Lower lobe of right lung (tissue), 2 donors: ENCODE data around the gene OR6C4. TPM values are rescaled to one million over a fixed set of nuclear protein-coding genes. Genes with fewer than 3 reads are reported as not detected.
"Not testable (repeated sequence)": the region's sequence is repeated elsewhere in the genome, so short reads cannot be mapped to it uniquely, and the experiment has no call there.

Experiments
- ATAC-seq, 2 donors: fragments of 200-7000 bp; cut with Tn5 transposase; one replicate each; pipeline ENCODE4 v1.9.1; 2020 to 2022; ENCODE audit warnings: mild to moderate bottlenecking in 2 of 2, moderate library complexity in 2 of 2
- DNase-seq: peaks from one replicate; pipeline ENCODE4 v3.0.0-alpha.2; 2020
- H3K27ac ChIP-seq: fragments of 200-600 bp; one replicate; pipeline ENCODE4 v1.8.0; 2022
- H3K27me3 ChIP-seq: fragments of 200-600 bp; one replicate; pipeline ENCODE4 v1.8.0; 2022; ENCODE audit warnings: low read depth
- H3K36me3 ChIP-seq: fragments of 200-600 bp; one replicate; pipeline ENCODE4 v1.8.0; 2022; ENCODE audit warnings: mild to moderate bottlenecking
- H3K4me1 ChIP-seq: fragments of 200-600 bp; one replicate; pipeline ENCODE4 v1.8.0; 2022
- H3K4me3 ChIP-seq: fragments of 200-600 bp; one replicate; pipeline ENCODE4 v1.8.0; 2022; ENCODE audit warnings: mild to moderate bottlenecking
- H3K9me3 ChIP-seq: fragments of 200-600 bp; one replicate; pipeline ENCODE4 v1.8.0; 2022
- CTCF ChIP-seq: fragments of 200-600 bp; IDR thresholded peaks from one replicate; pipeline ENCODE4 v1.8.0; 2022; ENCODE audit warnings: antibody characterized with exemption, mild to moderate bottlenecking
- intact Hi-C: fragments of 100-400 bp; cut with DNase I; formaldehyde crosslinking; loops from one replicate; pipeline ENCODE4 v1.11.0; 2022
- long read RNA-seq: library from polyadenylated mRNA; unstranded; transcript quantifications from one replicate; pipeline ENCODE4 v2.0.0, GENCODE V29; 2021
- total RNA-seq: library from RNA; stranded (reverse); fragmentation: NEBNext Ultra II Directional; extraction: Animal tissue kit (Norgen Biotek cat#: 25700); gene quantifications from one replicate; pipeline ENCODE4 v1.2.1, GENCODE V29; 2021
- donor health status: DM: no; HTN: yes; CAD: no; lungs with severe emphysema.

Gene OR6C4
- total RNA-seq: not detected
- long read RNA-seq: 0 reads

- H3K9me3 ChIP-seq: no peaks in the 10 kb centered on the region
- H3K27ac ChIP-seq: no peak within 1 kb of the TSS
- no peaks in the 10 kb centered on the region for H3K36me3 ChIP-seq
- H3K4me3 ChIP-seq: no peak within 1 kb of the TSS
- no peak for ATAC-seq
- H3K27me3 ChIP-seq: no peaks in the 10 kb centered on the region
- H3K4me1 ChIP-seq: no peaks in the 10 kb centered on the region
- intact Hi-C loops: no loop called here
- DNase-seq: no peak
- TF ChIP-seq CTCF: no peak
Observed at GRCh38 chr12:55549302-55549701, at the start of gene OR6C4. Gene OR6C4 (plus strand): TSS chr12:55549602. CDS start chr12:55551227, 1,625 bp downstream.

DNA sequence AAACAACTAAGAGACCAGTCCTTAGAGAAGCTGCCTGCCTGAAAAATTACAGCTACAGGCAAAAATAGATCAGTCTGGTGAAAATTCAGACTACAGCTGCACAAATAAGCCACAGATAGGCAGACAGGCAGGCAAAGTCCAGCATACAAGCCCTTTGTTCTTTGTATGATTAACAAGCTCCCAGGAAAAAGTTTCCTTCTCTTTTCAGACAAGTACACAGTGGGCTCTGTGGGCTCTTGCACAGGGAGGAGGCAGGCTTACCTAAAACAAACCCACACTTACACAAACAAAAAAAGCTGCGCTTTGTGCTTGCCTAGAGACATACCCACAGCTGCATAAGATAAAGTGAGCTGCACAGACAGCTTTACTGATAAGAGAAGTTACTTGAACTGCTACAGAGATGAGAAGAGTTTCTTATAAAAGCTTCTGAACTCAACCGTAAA, 49.6 kb upstream of the OR6C4 start:
- intact Hi-C loops: no loop called here
- Histone ChIP-seq H3K36me3 (no peaks in the 10 kb centered on the region), H3K27me3 (no peaks in the 10 kb centered on the region), H3K4me1 (no peaks in the 10 kb centered on the region), H3K27ac (no peak overlapping the region), H3K9me3 (no peaks in the 10 kb centered on the region), H3K4me3 (no peak overlapping the region)
- no peak for TF ChIP-seq CTCF
- ATAC-seq (no peak), DNase-seq (no peak)

- H3K27ac ChIP-seq: no peak overlapping the region
- H3K4me1 ChIP-seq: no peaks in the 10 kb centered on the region
- no peak overlapping the region for H3K4me3 ChIP-seq
- intact Hi-C loops: no loop called here
- no peak for TF ChIP-seq CTCF
- no peak for ATAC-seq
- no peaks in the 10 kb centered on the region for H3K9me3 ChIP-seq
- no peaks in the 10 kb centered on the region for H3K27me3 ChIP-seq
- H3K36me3 ChIP-seq: no peaks in the 10 kb centered on the region
- no peak for DNase-seq
Observed at GRCh38 chr12:55501601-55502000, 47.8 kb upstream of the OR6C4 start.

DNA sequence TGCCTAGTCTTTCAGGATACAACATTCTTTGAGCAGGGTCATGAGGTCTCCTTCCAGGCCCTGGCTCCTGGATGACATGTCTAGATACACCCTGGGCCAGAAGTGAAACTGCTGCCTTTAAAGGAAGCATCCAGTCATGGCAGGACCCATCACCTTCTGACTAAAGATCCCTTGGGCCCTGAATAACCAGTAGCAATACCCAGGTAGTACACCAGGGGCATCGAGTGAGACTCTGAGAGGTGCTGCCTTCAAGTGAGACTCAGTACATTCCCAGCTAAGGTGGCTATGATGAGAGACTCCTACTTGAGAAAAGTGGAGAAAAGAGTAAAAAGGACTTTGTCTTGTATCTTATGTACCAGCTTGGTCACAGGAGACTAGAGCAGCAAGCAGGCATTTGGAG, 33.7 kb upstream of the OR6C4 start:
- TF ChIP-seq CTCF: no peak
- DNase-seq (no peak), ATAC-seq (no peak)
- H3K27me3 ChIP-seq: no peaks in the 10 kb centered on the region
- no peak overlapping the region for H3K4me3 ChIP-seq
- H3K9me3 ChIP-seq: no peaks in the 10 kb centered on the region
- H3K4me1 ChIP-seq: no peaks in the 10 kb centered on the region
- intact Hi-C loops: no loop called here
- H3K36me3 ChIP-seq: no peaks in the 10 kb centered on the region
- no peak overlapping the region for H3K27ac ChIP-seq

DNA sequence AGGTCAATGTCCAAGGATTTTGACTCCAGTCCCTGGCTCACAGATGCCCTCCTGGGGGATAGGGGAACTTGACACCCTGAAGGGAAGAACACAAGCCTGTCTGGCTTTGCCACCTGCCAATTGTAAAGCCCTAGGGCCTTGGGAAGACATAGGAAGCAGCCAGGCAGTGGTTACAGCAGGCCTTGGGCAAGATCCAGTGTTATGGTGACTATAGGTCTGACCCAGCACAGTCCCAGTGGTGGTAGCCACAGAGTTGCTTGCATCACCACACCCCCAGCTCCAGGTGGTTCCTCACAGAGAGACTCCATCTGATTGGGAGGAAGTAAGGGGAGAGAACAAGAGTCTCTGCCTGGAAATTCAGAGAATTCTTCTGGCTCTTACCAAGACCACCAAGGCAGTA, 33.0 kb upstream of the OR6C4 start:
- Histone ChIP-seq H3K36me3 (no peaks in the 10 kb centered on the region), H3K27ac (no peak overlapping the region), H3K4me1 (no peaks in the 10 kb centered on the region), H3K4me3 (no peak overlapping the region), H3K27me3 (no peaks in the 10 kb centered on the region), H3K9me3 (no peaks in the 10 kb centered on the region)
- intact Hi-C loops: no loop called here
- ATAC-seq (no peak), DNase-seq (no peak)
- no peak for TF ChIP-seq CTCF

GRCh38 chr12:55548235-55548634, 1.2 kb upstream of the OR6C4 start:
- H3K4me1 ChIP-seq, H3K36me3 ChIP-seq, DNase-seq, ATAC-seq, H3K4me3 ChIP-seq, H3K27ac ChIP-seq, H3K9me3 ChIP-seq, intact Hi-C loops, H3K27me3 ChIP-seq: not testable (repeated sequence)
